K562 (cell line): ENCODE measurements around the gene RPL29.

ENCODE experiments used
- FOXM1 ChIP-seq, 2 experiments: fragments of 450-650 bp in 1 of 2; sonication (generic) in 1 of 2; formaldehyde crosslinking in 1 of 2; IDR thresholded peaks; 2 replicates each; pipeline versions ENCODE4 v1.6.1 to v1.9.0; 2017 to 2022; ENCODE audit warnings: low read depth in 2 of 2, mild to moderate bottlenecking in 2 of 2, missing genetic modification reagents in 1 of 2, moderate library complexity in 1 of 2
- PHF8 ChIP-seq: fragments of 200-600 bp; sonication (generic); IDR thresholded peaks from 2 replicates; pipeline ENCODE4 v1.6.1; 2012; ENCODE audit warnings: mixed run types, mild to moderate bottlenecking, inconsistent platforms, low read length, moderate library complexity, borderline replicate concordance
- POLR2A ChIP-seq: fragments of 450-650 bp; conservative IDR thresholded peaks from 2 replicates; pipeline ENCODE4 v1.6.1; 2016
- TCF7L2 ChIP-seq: fragments of 150-350 bp; IDR thresholded peaks from 2 replicates; pipeline ENCODE4 v1.6.1; 2016; ENCODE audit warnings: low read depth, mild to moderate bottlenecking, low read length, moderate library complexity
- ZNF589 ChIP-seq: fragments of 200-800 bp; sonication (Bioruptor generic); IDR thresholded peaks from 2 replicates; pipeline ENCODE4 v1.6.1; 2016; ENCODE audit warnings: low read depth, missing genetic modification characterization, missing compliant biosample characterization
- ZNF79 ChIP-seq: fragments of 250-450 bp; sonication (Bioruptor Pico); IDR thresholded peaks from 2 replicates; pipeline ENCODE4 v1.4.0; 2020; ENCODE audit warnings: low read depth, mild to moderate bottlenecking, moderate library complexity
- ZZZ3 ChIP-seq: fragments of 450-650 bp; IDR thresholded peaks from 2 replicates; pipeline ENCODE4 v1.6.1; 2016; ENCODE audit warnings: antibody characterized with exemption, mild to moderate bottlenecking, moderate library complexity
- TF ChIP-seq, protein P1 (sequence below): sonication (generic); formaldehyde crosslinking; IDR thresholded peaks from 2 replicates; pipeline ENCODE4 v1.8.0; 2022; ENCODE audit warnings: missing genetic modification reagents, mild to moderate bottlenecking, moderate library complexity, borderline replicate concordance
- TF ChIP-seq, protein P2 (sequence below): sonication (generic); formaldehyde crosslinking; IDR thresholded peaks from 2 replicates; pipeline ENCODE4 v1.9.0; 2022; ENCODE audit warnings: mild to moderate bottlenecking, missing genetic modification reagents
- TF ChIP-seq, protein P3 (sequence below): sonication (generic); formaldehyde crosslinking; IDR thresholded peaks from 2 replicates; pipeline ENCODE4 v1.5.0; 2020; ENCODE audit warnings: missing genetic modification reagents

DNA sequence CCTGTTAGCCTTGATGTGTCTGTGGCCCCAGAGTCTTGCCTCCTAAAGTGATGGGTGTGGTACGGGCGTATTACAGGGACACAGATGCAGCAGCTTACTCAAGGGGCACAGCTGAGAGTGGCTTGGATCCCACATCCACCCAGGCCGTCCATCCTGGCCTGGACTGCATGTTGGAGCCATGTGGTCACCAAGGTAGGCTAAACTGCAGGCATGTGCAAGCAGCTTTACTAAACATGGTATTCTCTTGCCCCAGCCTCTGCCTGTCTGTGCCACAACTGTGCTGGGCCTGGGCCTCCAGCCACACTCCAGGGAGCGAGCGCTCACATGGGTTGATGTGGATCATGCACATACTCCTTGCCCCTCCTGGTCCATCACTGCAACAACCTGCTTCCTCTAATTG is 46.6 kb downstream of the RPL29 start:
- TF ChIP-seq ZNF589 (no peak), FOXM1 (IDR thresholded peaks at IDR 0.05; ENCODE audit: low read depth) (no peak), FOXM1 (CRISPR knock-in tag; IDR thresholded peaks at IDR 0.05; ENCODE audit: low read depth) (no peak), TCF7L2 (no peak), POLR2A (no peak), PHF8 (no peak), ZZZ3 (no peak), ZNF79 (CRISPR knock-in tag) (no peak)
- TF ChIP-seq, protein P1, sequence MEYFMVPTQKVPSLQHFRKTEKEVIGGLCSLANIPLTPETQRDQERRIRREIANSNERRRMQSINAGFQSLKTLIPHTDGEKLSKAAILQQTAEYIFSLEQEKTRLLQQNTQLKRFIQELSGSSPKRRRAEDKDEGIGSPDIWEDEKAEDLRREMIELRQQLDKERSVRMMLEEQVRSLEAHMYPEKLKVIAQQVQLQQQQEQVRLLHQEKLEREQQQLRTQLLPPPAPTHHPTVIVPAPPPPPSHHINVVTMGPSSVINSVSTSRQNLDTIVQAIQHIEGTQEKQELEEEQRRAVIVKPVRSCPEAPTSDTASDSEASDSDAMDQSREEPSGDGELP (CRISPR knock-in tag): no peak
- TF ChIP-seq, protein P2, sequence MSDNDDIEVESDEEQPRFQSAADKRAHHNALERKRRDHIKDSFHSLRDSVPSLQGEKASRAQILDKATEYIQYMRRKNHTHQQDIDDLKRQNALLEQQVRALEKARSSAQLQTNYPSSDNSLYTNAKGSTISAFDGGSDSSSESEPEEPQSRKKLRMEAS (CRISPR knock-in tag): no peak
- TF ChIP-seq, protein P3, sequence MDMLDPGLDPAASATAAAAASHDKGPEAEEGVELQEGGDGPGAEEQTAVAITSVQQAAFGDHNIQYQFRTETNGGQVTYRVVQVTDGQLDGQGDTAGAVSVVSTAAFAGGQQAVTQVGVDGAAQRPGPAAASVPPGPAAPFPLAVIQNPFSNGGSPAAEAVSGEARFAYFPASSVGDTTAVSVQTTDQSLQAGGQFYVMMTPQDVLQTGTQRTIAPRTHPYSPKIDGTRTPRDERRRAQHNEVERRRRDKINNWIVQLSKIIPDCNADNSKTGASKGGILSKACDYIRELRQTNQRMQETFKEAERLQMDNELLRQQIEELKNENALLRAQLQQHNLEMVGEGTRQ (CRISPR knock-in tag): no peak
